GM19351 (cell line): ENCODE results near the gene CPSF4L.
A peak's percentile ranks its signal among the peaks of the same experiment; 100 is the strongest.
"Not testable (repeated sequence)": the region's sequence is repeated elsewhere in the genome, so short reads cannot be mapped to it uniquely, and the experiment has no call there.

Source experiments
- ATAC-seq: cut with Tn5 transposase; IDR thresholded peaks from one replicate; pipeline ENCODE4 v1.9.1; 2021; ENCODE audit warnings: mild to moderate bottlenecking, moderate library complexity; ENCODE audit not compliant: unreplicated experiment

The CPSF4L gene

GRCh38 chr17:73261617-73261951 is at the start of gene CPSF4L:
CPSF4L (minus strand) TSS chr17:73261880; CDS start chr17:73261818, 62 bp downstream.
- ATAC-seq: no peak

- ATAC-seq: peak; percentile 18
Observed at GRCh38 chr17:73311428-73311780, 49.7 kb upstream of the CPSF4L start.

- no peak for ATAC-seq
Observed at GRCh38 chr17:73309727-73310596, 48.3 kb upstream of the CPSF4L start.

- ATAC-seq: not testable (repeated sequence)
Observed at GRCh38 chr17:73308959-73309358, 47.3 kb upstream of the CPSF4L start.

- no peak for ATAC-seq
Observed at GRCh38 chr17:73308017-73308823, 46.5 kb upstream of the CPSF4L start.

GRCh38 chr17:73307130-73307529 is 45.5 kb upstream of the CPSF4L start:
- no peak for ATAC-seq

- no peak for ATAC-seq
Observed at GRCh38 chr17:73305845-73306836, 44.5 kb upstream of the CPSF4L start.

GRCh38 chr17:73304971-73305812 is 43.5 kb upstream of the CPSF4L start:
- no peak for ATAC-seq

GRCh38 chr17:73304438-73304837 is 42.8 kb upstream of the CPSF4L start:
- no peak for ATAC-seq

- ATAC-seq: no peak
Observed at GRCh38 chr17:73302189-73302588, 40.5 kb upstream of the CPSF4L start.

GRCh38 chr17:73301369-73301768 is 39.7 kb upstream of the CPSF4L start:
- no peak for ATAC-seq

GRCh38 chr17:73300392-73300791 is 38.7 kb upstream of the CPSF4L start:
- ATAC-seq: no peak

- ATAC-seq: no peak
Observed at GRCh38 chr17:73297934-73298861, 36.5 kb upstream of the CPSF4L start.

- ATAC-seq: no peak
Observed at GRCh38 chr17:73293480-73293911, 31.8 kb upstream of the CPSF4L start.

GRCh38 chr17:73293031-73293430 is 31.4 kb upstream of the CPSF4L start:
- ATAC-seq: no peak

- ATAC-seq: no peak
Observed at GRCh38 chr17:73292031-73292531, 30.4 kb upstream of the CPSF4L start.

GRCh38 chr17:73291260-73291801 is 29.7 kb upstream of the CPSF4L start:
- ATAC-seq: peak; percentile 95
